HepG2 (cell line): ENCODE measurements around the gene L1CAM. TPM values are rescaled to one million over a fixed set of nuclear protein-coding genes. Genes with fewer than 3 reads are reported as not detected.

Experiments used
- BHLHE40 ChIP-seq: IDR thresholded peaks from 2 replicates; pipeline ENCODE4 v1.6.1; 2011; ENCODE audit warnings: low read length, improper control_type of control experiment
- ONECUT2 ChIP-seq: sonication (generic); formaldehyde crosslinking; IDR thresholded peaks from 2 replicates; pipeline ENCODE4 v1.4.0; 2020; ENCODE audit warnings: missing genetic modification reagents
- PCBP2 ChIP-seq: fragments of 200-400 bp; formaldehyde crosslinking; optimal IDR thresholded peaks from 2 replicates; pipeline ENCODE3; 2018; ENCODE audit warnings: low read length, low read depth; ENCODE audit not compliant: poor library complexity, severe bottlenecking
- PRPF4 ChIP-seq: fragments of 200-400 bp; formaldehyde crosslinking; IDR thresholded peaks from 2 replicates; pipeline ENCODE4 v1.6.1; 2016; ENCODE audit warnings: low read length, low read depth; ENCODE audit not compliant: poor library complexity, severe bottlenecking
- SPEN ChIP-seq: sonication (generic); formaldehyde crosslinking; IDR thresholded peaks from 2 replicates; pipeline ENCODE4 v1.5.1; 2020; ENCODE audit warnings: low read depth, mild to moderate bottlenecking, missing genetic modification reagents
- ZBTB38 ChIP-seq: sonication (generic); formaldehyde crosslinking; IDR thresholded peaks from 2 replicates; pipeline ENCODE4 v1.5.1; 2020; ENCODE audit warnings: mild to moderate bottlenecking, missing genetic modification reagents
- ZFP82 ChIP-seq: sonication (generic); formaldehyde crosslinking; IDR thresholded peaks from 2 replicates; pipeline ENCODE4 v1.5.1; 2020; ENCODE audit warnings: mild to moderate bottlenecking, missing genetic modification reagents, borderline replicate concordance
- ZNF256 ChIP-seq: sonication (generic); formaldehyde crosslinking; conservative IDR thresholded peaks from 2 replicates; pipeline ENCODE4 v1.4.0; 2020; ENCODE audit warnings: missing genetic modification reagents
- polyA plus RNA-seq, 8 experiments: library from polyadenylated mRNA; depleted of rRNA in 3 of 8; stranded (reverse) in 7 of 8; unstranded in 1 of 8; fragments of >200 nt; fragmentation: Illumina TruSeq in 4 of 8; extraction: Trizol in 4 of 8; gene quantifications; 2 replicates each; pipeline versions ENCODE4 v1.2.1 to v1.2.3, GENCODE V29; 2011 to 2016; ENCODE audit warnings: low read depth in 4 of 8, missing spikeins in 1 of 8, mixed read lengths in 1 of 8; ENCODE audit not compliant: insufficient read depth in 1 of 8
- total RNA-seq, 5 experiments: library from RNA; depleted of rRNA; stranded (reverse); fragments of >200 nt; fragmentation: Illumina TruSeq; extraction: Trizol; gene quantifications; 2 replicates each; pipeline ENCODE4 v1.2.3, GENCODE V29; 2016; ENCODE audit warnings: low read depth in 1 of 5
- TF ChIP-seq, protein P1 (sequence below): sonication (generic); formaldehyde crosslinking; IDR thresholded peaks from 2 replicates; pipeline ENCODE4 v1.4.0; 2020; ENCODE audit warnings: missing genetic modification reagents
- TF ChIP-seq, protein P2 (sequence below): sonication (generic); formaldehyde crosslinking; IDR thresholded peaks from 2 replicates; pipeline ENCODE4 v1.5.0; 2020; ENCODE audit warnings: missing genetic modification reagents
- TF ChIP-seq, protein P3 (sequence below): sonication (generic); formaldehyde crosslinking; IDR thresholded peaks from 2 replicates; pipeline ENCODE4 v1.4.0; 2020; ENCODE audit warnings: missing genetic modification reagents, mild to moderate bottlenecking, borderline replicate concordance
- TF ChIP-seq, protein P4 (sequence below): sonication (generic); formaldehyde crosslinking; IDR thresholded peaks from 2 replicates; pipeline ENCODE4 v1.9.0; 2021; ENCODE audit warnings: missing genetic modification reagents, mild to moderate bottlenecking, borderline replicate concordance
- TF ChIP-seq, protein P5 (sequence below), 2 experiments: fragments of 450-650 bp in 1 of 2; sonication (generic) in 1 of 2; formaldehyde crosslinking; IDR thresholded peaks; 2 replicates each; pipeline versions ENCODE4 v1.5.0 to v1.8.0; 2020 to 2022; ENCODE audit warnings: mild to moderate bottlenecking in 1 of 2, missing genetic modification reagents in 1 of 2

L1CAM gene
- total and polyA plus RNA-seq, 2 of the 13 experiments (the other 11 are each of a cell fraction or from before 2014, with no cell fraction given), result 1.4 to 2.0 TPM

DNA sequence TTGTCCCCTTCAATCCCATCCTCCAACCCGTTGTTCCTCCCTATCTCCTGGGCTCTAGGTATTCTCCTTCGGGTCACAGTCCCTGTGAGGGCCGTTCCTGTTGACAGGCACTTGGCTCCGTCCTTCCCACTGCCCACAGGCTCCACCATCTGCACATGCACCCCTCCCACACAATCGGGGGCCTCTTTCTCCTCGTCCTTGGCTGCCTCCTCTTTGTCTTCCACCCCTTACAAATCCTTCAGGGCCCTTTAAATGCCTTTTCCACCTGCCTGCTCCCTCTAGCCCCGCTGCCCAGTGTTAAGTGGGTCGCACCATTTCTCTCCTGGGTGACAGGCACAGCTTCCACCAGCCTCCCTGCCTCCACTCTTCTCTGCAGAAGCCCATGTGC is 15.8 kb upstream of the L1CAM start (continued):
- TF ChIP-seq BHLHE40 (no peak), ONECUT2 (CRISPR knock-in tag) (no peak), ZBTB38 (CRISPR knock-in tag) (no peak), PCBP2 (no peak), PRPF4 (no peak), ZFP82 (CRISPR knock-in tag) (no peak), ZNF256 (CRISPR knock-in tag) (no peak), SPEN (CRISPR knock-in tag) (no peak)
- TF ChIP-seq, protein P1, sequence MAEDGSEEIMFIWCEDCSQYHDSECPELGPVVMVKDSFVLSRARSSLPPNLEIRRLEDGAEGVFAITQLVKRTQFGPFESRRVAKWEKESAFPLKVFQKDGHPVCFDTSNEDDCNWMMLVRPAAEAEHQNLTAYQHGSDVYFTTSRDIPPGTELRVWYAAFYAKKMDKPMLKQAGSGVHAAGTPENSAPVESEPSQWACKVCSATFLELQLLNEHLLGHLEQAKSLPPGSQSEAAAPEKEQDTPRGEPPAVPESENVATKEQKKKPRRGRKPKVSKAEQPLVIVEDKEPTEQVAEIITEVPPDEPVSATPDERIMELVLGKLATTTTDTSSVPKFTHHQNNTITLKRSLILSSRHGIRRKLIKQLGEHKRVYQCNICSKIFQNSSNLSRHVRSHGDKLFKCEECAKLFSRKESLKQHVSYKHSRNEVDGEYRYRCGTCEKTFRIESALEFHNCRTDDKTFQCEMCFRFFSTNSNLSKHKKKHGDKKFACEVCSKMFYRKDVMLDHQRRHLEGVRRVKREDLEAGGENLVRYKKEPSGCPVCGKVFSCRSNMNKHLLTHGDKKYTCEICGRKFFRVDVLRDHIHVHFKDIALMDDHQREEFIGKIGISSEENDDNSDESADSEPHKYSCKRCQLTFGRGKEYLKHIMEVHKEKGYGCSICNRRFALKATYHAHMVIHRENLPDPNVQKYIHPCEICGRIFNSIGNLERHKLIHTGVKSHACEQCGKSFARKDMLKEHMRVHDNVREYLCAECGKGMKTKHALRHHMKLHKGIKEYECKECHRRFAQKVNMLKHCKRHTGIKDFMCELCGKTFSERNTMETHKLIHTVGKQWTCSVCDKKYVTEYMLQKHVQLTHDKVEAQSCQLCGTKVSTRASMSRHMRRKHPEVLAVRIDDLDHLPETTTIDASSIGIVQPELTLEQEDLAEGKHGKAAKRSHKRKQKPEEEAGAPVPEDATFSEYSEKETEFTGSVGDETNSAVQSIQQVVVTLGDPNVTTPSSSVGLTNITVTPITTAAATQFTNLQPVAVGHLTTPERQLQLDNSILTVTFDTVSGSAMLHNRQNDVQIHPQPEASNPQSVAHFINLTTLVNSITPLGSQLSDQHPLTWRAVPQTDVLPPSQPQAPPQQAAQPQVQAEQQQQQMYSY (CRISPR knock-in tag), result no peak
- TF ChIP-seq, protein P2, sequence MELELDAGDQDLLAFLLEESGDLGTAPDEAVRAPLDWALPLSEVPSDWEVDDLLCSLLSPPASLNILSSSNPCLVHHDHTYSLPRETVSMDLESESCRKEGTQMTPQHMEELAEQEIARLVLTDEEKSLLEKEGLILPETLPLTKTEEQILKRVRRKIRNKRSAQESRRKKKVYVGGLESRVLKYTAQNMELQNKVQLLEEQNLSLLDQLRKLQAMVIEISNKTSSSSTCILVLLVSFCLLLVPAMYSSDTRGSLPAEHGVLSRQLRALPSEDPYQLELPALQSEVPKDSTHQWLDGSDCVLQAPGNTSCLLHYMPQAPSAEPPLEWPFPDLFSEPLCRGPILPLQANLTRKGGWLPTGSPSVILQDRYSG, result no peak
- TF ChIP-seq, protein P3, sequence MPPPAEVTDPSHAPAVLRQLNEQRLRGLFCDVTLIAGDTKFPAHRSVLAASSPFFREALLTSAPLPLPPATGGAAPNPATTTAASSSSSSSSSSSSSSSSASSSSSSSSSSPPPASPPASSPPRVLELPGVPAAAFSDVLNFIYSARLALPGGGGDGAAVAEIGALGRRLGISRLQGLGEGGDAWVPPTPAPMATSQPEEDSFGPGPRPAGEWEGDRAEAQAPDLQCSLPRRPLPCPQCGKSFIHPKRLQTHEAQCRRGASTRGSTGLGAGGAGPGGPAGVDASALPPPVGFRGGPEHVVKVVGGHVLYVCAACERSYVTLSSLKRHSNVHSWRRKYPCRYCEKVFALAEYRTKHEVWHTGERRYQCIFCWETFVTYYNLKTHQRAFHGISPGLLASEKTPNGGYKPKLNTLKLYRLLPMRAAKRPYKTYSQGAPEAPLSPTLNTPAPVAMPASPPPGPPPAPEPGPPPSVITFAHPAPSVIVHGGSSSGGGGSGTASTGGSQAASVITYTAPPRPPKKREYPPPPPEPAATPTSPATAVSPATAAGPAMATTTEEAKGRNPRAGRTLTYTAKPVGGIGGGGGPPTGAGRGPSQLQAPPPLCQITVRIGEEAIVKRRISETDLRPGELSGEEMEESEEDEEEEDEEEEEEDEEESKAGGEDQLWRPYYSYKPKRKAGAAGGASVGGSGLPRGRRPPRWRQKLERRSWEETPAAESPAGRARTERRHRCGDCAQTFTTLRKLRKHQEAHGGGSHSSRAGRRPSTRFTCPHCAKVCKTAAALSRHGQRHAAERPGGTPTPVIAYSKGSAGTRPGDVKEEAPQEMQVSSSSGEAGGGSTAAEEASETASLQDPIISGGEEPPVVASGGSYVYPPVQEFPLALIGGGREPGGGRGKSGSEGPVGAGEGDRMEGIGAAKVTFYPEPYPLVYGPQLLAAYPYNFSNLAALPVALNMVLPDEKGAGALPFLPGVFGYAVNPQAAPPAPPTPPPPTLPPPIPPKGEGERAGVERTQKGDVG (CRISPR knock-in tag), result no peak
- TF ChIP-seq, protein P4, sequence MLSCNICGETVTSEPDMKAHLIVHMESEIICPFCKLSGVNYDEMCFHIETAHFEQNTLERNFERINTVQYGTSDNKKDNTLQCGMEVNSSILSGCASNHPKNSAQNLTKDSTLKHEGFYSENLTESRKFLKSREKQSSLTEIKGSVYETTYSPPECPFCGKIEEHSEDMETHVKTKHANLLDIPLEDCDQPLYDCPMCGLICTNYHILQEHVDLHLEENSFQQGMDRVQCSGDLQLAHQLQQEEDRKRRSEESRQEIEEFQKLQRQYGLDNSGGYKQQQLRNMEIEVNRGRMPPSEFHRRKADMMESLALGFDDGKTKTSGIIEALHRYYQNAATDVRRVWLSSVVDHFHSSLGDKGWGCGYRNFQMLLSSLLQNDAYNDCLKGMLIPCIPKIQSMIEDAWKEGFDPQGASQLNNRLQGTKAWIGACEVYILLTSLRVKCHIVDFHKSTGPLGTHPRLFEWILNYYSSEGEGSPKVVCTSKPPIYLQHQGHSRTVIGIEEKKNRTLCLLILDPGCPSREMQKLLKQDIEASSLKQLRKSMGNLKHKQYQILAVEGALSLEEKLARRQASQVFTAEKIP (CRISPR knock-in tag), result no peak
- TF ChIP-seq, protein P5, sequence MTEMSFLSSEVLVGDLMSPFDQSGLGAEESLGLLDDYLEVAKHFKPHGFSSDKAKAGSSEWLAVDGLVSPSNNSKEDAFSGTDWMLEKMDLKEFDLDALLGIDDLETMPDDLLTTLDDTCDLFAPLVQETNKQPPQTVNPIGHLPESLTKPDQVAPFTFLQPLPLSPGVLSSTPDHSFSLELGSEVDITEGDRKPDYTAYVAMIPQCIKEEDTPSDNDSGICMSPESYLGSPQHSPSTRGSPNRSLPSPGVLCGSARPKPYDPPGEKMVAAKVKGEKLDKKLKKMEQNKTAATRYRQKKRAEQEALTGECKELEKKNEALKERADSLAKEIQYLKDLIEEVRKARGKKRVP (CRISPR knock-in tag; IDR thresholded peaks at IDR 0.05), result no peak
- TF ChIP-seq, all 625 proteins: peak for 0
